Activated T-helper 2 cell treated with anti-CD3 and anti-CD28 coated beads, Interferon-gamma antibody, Interleukin-2, Interleukin-4, amounts not matched to agents 10 μg/mL and 5 μg/mL and 100 μg/mL, durations not matched to agents 14 hours and 24 hours and 36 hours (primary cell): ENCODE results near the gene HS3ST4. TPM values are rescaled to one million over a fixed set of nuclear protein-coding genes. Genes with fewer than 3 reads are reported as not detected.
"Not testable (repeated sequence)": the region's sequence is repeated elsewhere in the genome, so short reads cannot be mapped to it uniquely, and the experiment has no call there.

Source experiments
- DNase-seq: peaks from one replicate; pipeline ENCODE4 v3.0.0; 2021; ENCODE audit warnings: low spot score
- H3K27ac Mint-ChIP-seq: one replicate; pipeline ENCODE4 v1.8.0; 2021; ENCODE audit warnings: mixed read lengths
- H3K27me3 Mint-ChIP-seq: one replicate; pipeline ENCODE4 v1.8.0; 2021; ENCODE audit warnings: low read depth, mixed read lengths
- H3K36me3 Mint-ChIP-seq: one replicate; pipeline ENCODE4 v1.8.0; 2021; ENCODE audit warnings: low read depth, mixed read lengths
- H3K4me1 Mint-ChIP-seq: one replicate; pipeline ENCODE4 v1.8.0; 2021; ENCODE audit warnings: low read depth, mixed read lengths
- H3K4me3 Mint-ChIP-seq: one replicate; pipeline ENCODE4 v1.8.0; 2021; ENCODE audit warnings: low read depth, mild to moderate bottlenecking, moderate library complexity, mixed read lengths
- H3K9me3 Mint-ChIP-seq: one replicate; pipeline ENCODE4 v1.8.0; 2021; ENCODE audit warnings: mixed read lengths
- intact Hi-C: fragments of 100-400 bp; cut with micrococcal nuclease; formaldehyde crosslinking; loops from one replicate; pipeline ENCODE4 v1.15.1; 2023
- total RNA-seq: library from RNA; stranded (reverse); gene quantifications from 2 replicates; pipeline ENCODE4 v1.2.3, GENCODE V29; 2022

Gene HS3ST4
- total RNA-seq, 1 donor from 2014 or later = not detected

DNA sequence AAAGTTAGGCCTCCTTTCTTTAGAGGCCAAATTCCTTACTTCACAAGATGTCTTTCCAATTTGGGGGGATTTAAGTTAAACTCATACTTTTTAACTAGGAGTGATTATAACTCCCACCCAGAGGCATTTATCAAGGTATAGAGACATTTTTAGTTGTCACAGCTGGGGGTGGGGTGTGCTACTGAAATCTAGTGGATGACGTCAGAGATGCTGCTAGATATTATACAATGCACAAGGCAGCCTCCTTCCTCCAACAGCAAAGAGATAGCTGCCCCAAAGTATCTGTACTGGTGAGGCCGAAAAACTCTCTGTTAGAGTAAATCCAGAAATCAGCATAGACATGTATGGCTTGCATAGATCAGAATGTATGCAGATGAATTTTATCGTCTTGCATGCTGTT is 324.0 kb downstream of the HS3ST4 start:
- no peaks in the 10 kb centered on the region for H3K36me3 Mint-ChIP-seq
- no peaks in the 10 kb centered on the region for H3K4me1 Mint-ChIP-seq
- H3K9me3 Mint-ChIP-seq = peaks cover 22% of the 10 kb centered on the region
- intact Hi-C loops = no loop called here
- DNase-seq = no peak
- H3K4me3 Mint-ChIP-seq = no peak overlapping the region
- H3K27ac Mint-ChIP-seq = no peak overlapping the region
- H3K27me3 Mint-ChIP-seq = peaks cover 2% of the 10 kb centered on the region

- Mint-ChIP-seq H3K9me3 (peaks cover 22% of the 10 kb centered on the region), H3K4me1 (no peaks in the 10 kb centered on the region), H3K36me3 (no peaks in the 10 kb centered on the region), H3K27me3 (peaks cover 2% of the 10 kb centered on the region), H3K27ac (no peak overlapping the region), H3K4me3 (no peak overlapping the region)
- DNase-seq = no peak
- intact Hi-C loops = no loop called here
Observed at GRCh38 chr16:26016989-26017388, 325.2 kb downstream of the HS3ST4 start.

DNA sequence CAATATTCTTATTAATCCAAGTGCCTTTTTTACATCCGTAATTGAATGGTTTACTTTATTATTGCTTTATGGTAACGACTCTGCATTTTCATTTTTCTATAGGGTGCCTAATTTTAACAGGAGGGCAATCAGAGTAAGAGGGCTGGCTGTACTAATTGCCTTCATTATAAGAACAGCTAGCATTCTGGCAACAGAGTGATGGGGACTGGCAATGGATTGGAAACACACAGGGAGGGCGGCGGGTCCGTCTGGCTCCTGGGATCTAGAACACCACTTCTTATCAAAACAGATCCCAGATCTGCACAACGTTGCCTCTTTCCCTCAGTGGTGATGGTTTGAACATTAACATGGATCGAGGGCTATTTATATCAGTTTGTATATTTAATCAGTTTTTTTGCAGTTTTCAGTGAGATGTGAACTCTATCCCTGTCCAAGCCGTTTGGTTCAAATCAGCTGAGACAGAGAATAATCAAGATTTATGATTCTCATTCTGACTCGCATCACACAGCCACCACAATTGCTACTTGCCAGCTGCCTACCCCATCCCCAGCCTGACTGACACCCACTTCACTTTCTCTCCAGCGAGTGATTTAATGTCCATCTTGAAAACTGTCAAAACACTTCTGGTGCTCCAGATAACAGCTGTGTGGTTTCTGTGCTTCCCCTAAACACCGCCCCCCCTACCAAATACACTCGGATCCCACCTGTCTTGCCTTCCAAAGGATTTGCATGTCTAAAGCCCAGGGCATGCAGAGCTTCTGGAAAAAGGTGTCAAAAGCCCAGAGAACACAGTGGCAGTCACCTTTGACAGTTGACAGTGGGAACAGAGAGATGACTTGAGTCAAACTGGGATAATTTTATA is 327.9 kb downstream of the HS3ST4 start:
- no peak for DNase-seq
- intact Hi-C loops = no loop called here
- H3K36me3 Mint-ChIP-seq = no peaks in the 10 kb centered on the region
- peaks cover 20% of the 10 kb centered on the region for H3K9me3 Mint-ChIP-seq
- peaks cover 2% of the 10 kb centered on the region for H3K27me3 Mint-ChIP-seq
- no peak overlapping the region for H3K27ac Mint-ChIP-seq
- H3K4me1 Mint-ChIP-seq = no peaks in the 10 kb centered on the region
- H3K4me3 Mint-ChIP-seq = no peak overlapping the region

DNA sequence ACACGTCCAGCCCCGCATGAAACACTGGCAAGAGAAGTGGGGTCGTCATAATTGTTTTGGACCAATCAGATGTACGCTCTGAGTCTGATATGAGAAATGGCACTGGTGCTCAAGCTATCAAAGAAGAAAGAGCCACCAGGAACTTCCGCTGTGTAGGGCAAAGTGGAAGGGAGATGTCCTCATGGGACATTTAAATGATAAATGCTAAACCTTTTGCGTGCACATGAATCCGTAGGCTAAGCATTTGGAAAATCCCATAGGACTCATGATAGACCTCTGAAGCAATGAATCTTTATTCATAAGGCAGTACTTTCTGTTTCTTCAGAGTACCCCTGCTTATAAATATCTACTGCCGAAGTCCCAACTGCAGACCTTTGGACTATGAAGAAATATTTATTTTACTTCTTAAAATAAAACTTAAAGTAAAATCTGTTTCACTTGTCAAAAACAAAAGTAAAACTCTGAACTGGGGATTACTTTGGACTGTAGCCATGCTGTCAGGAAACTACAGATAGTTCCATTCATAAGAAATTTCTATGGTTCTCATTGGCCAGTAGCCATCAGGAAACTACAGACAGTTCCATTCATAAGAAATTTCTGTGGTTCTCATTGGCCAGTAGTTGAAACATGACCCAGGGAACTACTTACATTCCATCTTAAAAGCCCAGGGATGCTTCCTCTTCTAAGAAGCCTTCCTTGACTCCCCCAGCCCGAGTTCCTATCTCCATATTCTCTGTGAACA is 335.1 kb downstream of the HS3ST4 start:
- intact Hi-C loops = no loop called here
- H3K9me3 Mint-ChIP-seq = no peaks in the 10 kb centered on the region
- DNase-seq = no peak
- H3K4me3 Mint-ChIP-seq = no peak overlapping the region
- no peak overlapping the region for H3K27ac Mint-ChIP-seq
- H3K4me1 Mint-ChIP-seq = no peaks in the 10 kb centered on the region
- H3K27me3 Mint-ChIP-seq = no peaks in the 10 kb centered on the region
- H3K36me3 Mint-ChIP-seq = no peaks in the 10 kb centered on the region

GRCh38 chr16:26031286-26031685 is 339.5 kb downstream of the HS3ST4 start:
- intact Hi-C loops = no loop called here
- H3K27me3 Mint-ChIP-seq = no peaks in the 10 kb centered on the region
- H3K4me3 Mint-ChIP-seq = no peak overlapping the region
- H3K36me3 Mint-ChIP-seq = no peaks in the 10 kb centered on the region
- H3K9me3 Mint-ChIP-seq = no peaks in the 10 kb centered on the region
- DNase-seq = no peak
- no peak overlapping the region for H3K27ac Mint-ChIP-seq
- no peaks in the 10 kb centered on the region for H3K4me1 Mint-ChIP-seq

- H3K9me3 Mint-ChIP-seq, H3K27me3 Mint-ChIP-seq, intact Hi-C loops, H3K27ac Mint-ChIP-seq, H3K4me3 Mint-ChIP-seq, DNase-seq, H3K36me3 Mint-ChIP-seq, H3K4me1 Mint-ChIP-seq: not testable (repeated sequence)
Observed at GRCh38 chr16:26032661-26033060, 340.9 kb downstream of the HS3ST4 start.

- Mint-ChIP-seq H3K9me3 (no peaks in the 10 kb centered on the region), H3K4me1 (no peaks in the 10 kb centered on the region), H3K27me3 (no peaks in the 10 kb centered on the region), H3K4me3 (no peak overlapping the region), H3K27ac (no peak overlapping the region), H3K36me3 (no peaks in the 10 kb centered on the region)
- intact Hi-C loops = no loop called here
- no peak for DNase-seq
Observed at GRCh38 chr16:26041952-26042668, 350.4 kb downstream of the HS3ST4 start.

DNA sequence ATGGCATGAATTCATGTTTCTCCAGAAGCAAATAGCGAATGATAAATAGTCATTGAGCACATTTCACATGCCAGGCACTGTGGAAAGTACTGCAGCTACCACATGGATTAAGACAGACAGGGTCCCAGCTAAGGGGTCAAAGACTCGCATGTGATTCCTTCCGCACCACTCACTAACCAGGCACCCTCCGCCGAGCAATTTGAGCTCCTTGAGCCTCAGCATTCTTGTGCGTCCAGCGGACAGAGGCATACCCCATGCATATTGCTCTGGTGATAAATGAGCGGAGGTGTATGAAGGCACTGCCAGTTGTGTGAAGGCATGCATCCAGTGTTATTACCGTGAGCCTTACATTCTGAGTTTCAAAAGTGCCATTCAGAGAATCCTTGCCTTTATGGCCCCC is 358.7 kb downstream of the HS3ST4 start:
- H3K9me3 Mint-ChIP-seq = no peaks in the 10 kb centered on the region
- intact Hi-C loops = no loop called here
- no peaks in the 10 kb centered on the region for H3K27me3 Mint-ChIP-seq
- no peak overlapping the region for H3K4me3 Mint-ChIP-seq
- H3K4me1 Mint-ChIP-seq = no peaks in the 10 kb centered on the region
- no peak for DNase-seq
- H3K36me3 Mint-ChIP-seq = no peaks in the 10 kb centered on the region
- no peak overlapping the region for H3K27ac Mint-ChIP-seq

DNA sequence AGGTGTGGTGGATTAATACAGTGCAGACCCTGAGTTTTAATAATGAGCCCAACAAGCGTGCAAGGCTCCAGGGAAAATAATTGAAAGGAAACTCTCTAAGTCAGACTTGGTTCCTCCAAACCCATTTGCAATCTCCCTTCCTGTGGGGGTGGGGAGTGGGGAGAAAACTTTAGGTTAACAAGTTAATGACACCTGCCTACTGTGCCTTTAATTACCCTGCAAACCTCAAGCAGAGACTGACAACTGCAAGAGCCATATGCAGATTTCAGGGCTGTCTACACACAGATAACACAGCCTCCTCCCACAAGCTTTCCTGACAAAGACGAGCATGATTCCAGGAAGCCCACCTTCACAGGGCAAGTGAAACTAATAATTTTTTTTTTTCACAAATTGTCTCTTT is 359.3 kb downstream of the HS3ST4 start:
- Mint-ChIP-seq H3K4me3 (no peak overlapping the region), H3K27me3 (no peaks in the 10 kb centered on the region), H3K27ac (no peak overlapping the region), H3K36me3 (no peaks in the 10 kb centered on the region), H3K4me1 (no peaks in the 10 kb centered on the region), H3K9me3 (no peaks in the 10 kb centered on the region)
- intact Hi-C loops = no loop called here
- DNase-seq = no peak

- Mint-ChIP-seq H3K9me3 (no peaks in the 10 kb centered on the region), H3K4me3 (no peak overlapping the region), H3K4me1 (no peaks in the 10 kb centered on the region), H3K27me3 (no peaks in the 10 kb centered on the region), H3K27ac (no peak overlapping the region), H3K36me3 (no peaks in the 10 kb centered on the region)
- intact Hi-C loops = no loop called here
- DNase-seq = no peak
Observed at GRCh38 chr16:26053889-26054288, 362.1 kb downstream of the HS3ST4 start.

GRCh38 chr16:26058326-26058725 is 366.6 kb downstream of the HS3ST4 start:
- H3K9me3 Mint-ChIP-seq = no peaks in the 10 kb centered on the region

GRCh38 chr16:26070302-26071100 is 378.7 kb downstream of the HS3ST4 start:
- no peaks in the 10 kb centered on the region for H3K4me1 Mint-ChIP-seq
- no peaks in the 10 kb centered on the region for H3K36me3 Mint-ChIP-seq
- DNase-seq = no peak
- H3K9me3 Mint-ChIP-seq = no peaks in the 10 kb centered on the region
- H3K27ac Mint-ChIP-seq = no peak overlapping the region
- H3K4me3 Mint-ChIP-seq = no peak overlapping the region
- H3K27me3 Mint-ChIP-seq = no peaks in the 10 kb centered on the region
- intact Hi-C loops = no loop called here

More at GRCh38 chr16:26058326-26058725, 366.6 kb downstream of the HS3ST4 start:
- H3K4me1 Mint-ChIP-seq = no peaks in the 10 kb centered on the region
- no peaks in the 10 kb centered on the region for H3K27me3 Mint-ChIP-seq
- DNase-seq = no peak
- H3K36me3 Mint-ChIP-seq = no peaks in the 10 kb centered on the region
- no peak overlapping the region for H3K4me3 Mint-ChIP-seq
- H3K27ac Mint-ChIP-seq = no peak overlapping the region
- intact Hi-C loops = no loop called here
